Ovary (tissue), 9 donors: ENCODE data around the gene CACNA2D3. TPM values are rescaled to one million over a fixed set of nuclear protein-coding genes. Genes with fewer than 3 reads are reported as not detected.
A peak's percentile ranks its signal among the peaks of the same experiment; 100 is the strongest.

ENCODE experiments used
- DNase-seq, 5 donors: peaks; one replicate each; pipeline ENCODE4 v3.0.0-alpha.2; 2019 to 2020
- H3K27ac ChIP-seq, 2 donors: fragments of 200-600 bp; one replicate each; pipeline versions ENCODE4 v1.5.1 to v1.8.0; 2019 to 2022
- H3K27me3 ChIP-seq: fragments of 200-600 bp; one replicate; pipeline ENCODE4 v1.8.0; 2022
- H3K36me3 ChIP-seq: fragments of 200-600 bp; sonication (generic); one replicate; pipeline ENCODE4 v1.5.1; 2019
- H3K4me1 ChIP-seq: one replicate; pipeline ENCODE4 v1.8.1; 2013; ENCODE audit warnings: mild to moderate bottlenecking, moderate library complexity; ENCODE audit not compliant: insufficient read depth
- H3K4me3 ChIP-seq: fragments of 200-600 bp; sonication (generic); one replicate; pipeline ENCODE4 v1.5.1; 2017
- H3K9me3 ChIP-seq, 2 donors: fragments of 200-600 bp in 1 of 2; sonication (generic) in 1 of 2; one replicate each; pipeline versions ENCODE4 v1.5.1 to v1.8.1; 2013 to 2019; ENCODE audit warnings: mild to moderate bottlenecking in 1 of 2, moderate library complexity in 1 of 2
- EP300 ChIP-seq: sonication (generic); formaldehyde crosslinking; IDR thresholded peaks from one replicate; pipeline ENCODE4 v1.6.1; 2017; ENCODE audit warnings: antibody characterized with exemption
- POLR2A ChIP-seq: fragments of 450-650 bp; IDR thresholded peaks from one replicate; pipeline ENCODE4 v1.6.1; 2017; ENCODE audit warnings: antibody characterized with exemption, mild to moderate bottlenecking, moderate library complexity
- WGBS, 3 donors: extraction: QIAGEN DNeasy Blood & Tissue Kit in 1 of 3; methylation state at CpG; one replicate each; pipeline versions ENCODE4 v1.1.5 to v1.1.7; 2013 to 2017; 5-methylcytosine and 5-hydroxymethylcytosine counted together
- intact Hi-C, 4 donors: fragments of 100-400 bp; cut with DNase I; formaldehyde crosslinking; loops; one replicate each; pipeline versions ENCODE4 v1.11.0 to v1.15.1; 2022 to 2023
- polyA plus RNA-seq, 2 donors: library from polyadenylated mRNA; stranded (reverse); fragments of 200-250 nt in 1 of 2; fragments of 350-450 nt in 1 of 2; fragmentation: Illumina TruSeq in 1 of 2; extraction: RNeasy Lipid Tissue Mini Kit (QIAGEN cat#74804) in 1 of 2; gene quantifications; one replicate each; pipeline ENCODE4 v1.2.3, GENCODE V29; 2013 to 2014
- total RNA-seq, 7 donors: library from RNA; depleted of rRNA in 2 of 7; stranded (reverse); fragments of >200 nt in 2 of 7; fragmentation: NEBNext Ultra II Directional in 3 of 7; extraction: Animal tissue kit (Norgen Biotek cat#: 25700) in 3 of 7; gene quantifications; one replicate each; pipeline versions ENCODE4 v1.1.0 to v1.2.4, GENCODE V29; 2016 to 2023
- TF ChIP-seq, protein P1 (sequence below), 3 donors: fragments of 450-650 bp in 2 of 3; fragments of 200-600 bp in 1 of 3; IDR thresholded peaks; one replicate each; pipeline versions ENCODE4 v1.5.1 to v1.8.0; 2016 to 2022; ENCODE audit warnings: antibody characterized with exemption in 3 of 3, mild to moderate bottlenecking in 1 of 3
- donor health status: DM: no; HTN: no; CAD: no; lungs with moderate emphysema.
- donor health status: DM: no; HTN: no; CAD: no.
- donor health status: Bipolar disorder and iron deficiency.
- donor health status: DM: yes; HTN: yes; CAD: no.
- donor health status: DM: no; HTN: no; CAD: no.
- donor health status: DM: yes; HTN: yes; CAD: no.

CACNA2D3 gene
- total and polyA plus RNA-seq, 9 donors, result 2.0 to 10.1 (median 4.7) TPM

DNA sequence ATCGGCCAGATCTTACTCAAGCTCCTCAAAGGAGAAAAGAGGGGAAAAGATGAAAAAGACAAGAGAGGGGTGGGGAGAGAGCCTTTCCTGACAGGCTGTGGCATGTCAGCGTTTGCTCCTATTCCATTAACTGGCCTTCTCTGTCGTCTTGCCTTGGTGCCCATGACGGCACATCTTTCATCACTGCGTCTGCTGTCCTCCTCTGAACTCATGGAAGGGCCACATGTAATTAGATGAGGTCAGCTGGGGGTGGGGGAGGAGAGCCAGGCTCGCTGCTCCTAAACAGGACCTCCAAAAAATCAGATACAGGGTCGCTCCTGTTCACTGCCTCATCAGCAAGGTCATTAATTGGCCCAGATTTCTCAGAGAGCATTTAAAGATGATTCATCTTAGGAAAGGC, 755.8 kb downstream of the CACNA2D3 start:
- DNase-seq, result no peak
- WGBS, 3 donors, result 70 to 82% (median 74%) methylated on average over 7 of the region's 7 CpGs
- Histone ChIP-seq H3K4me1 (peaks cover 3% of the 10 kb centered on the region), H3K36me3 (no peaks in the 10 kb centered on the region), H3K27me3 (no peaks in the 10 kb centered on the region), H3K27ac (no peak overlapping the region), H3K9me3 (no peaks in the 10 kb centered on the region), H3K4me3 (no peak overlapping the region)
- TF ChIP-seq EP300, result no peak
- no peak for TF ChIP-seq POLR2A
- TF ChIP-seq, protein P1, sequence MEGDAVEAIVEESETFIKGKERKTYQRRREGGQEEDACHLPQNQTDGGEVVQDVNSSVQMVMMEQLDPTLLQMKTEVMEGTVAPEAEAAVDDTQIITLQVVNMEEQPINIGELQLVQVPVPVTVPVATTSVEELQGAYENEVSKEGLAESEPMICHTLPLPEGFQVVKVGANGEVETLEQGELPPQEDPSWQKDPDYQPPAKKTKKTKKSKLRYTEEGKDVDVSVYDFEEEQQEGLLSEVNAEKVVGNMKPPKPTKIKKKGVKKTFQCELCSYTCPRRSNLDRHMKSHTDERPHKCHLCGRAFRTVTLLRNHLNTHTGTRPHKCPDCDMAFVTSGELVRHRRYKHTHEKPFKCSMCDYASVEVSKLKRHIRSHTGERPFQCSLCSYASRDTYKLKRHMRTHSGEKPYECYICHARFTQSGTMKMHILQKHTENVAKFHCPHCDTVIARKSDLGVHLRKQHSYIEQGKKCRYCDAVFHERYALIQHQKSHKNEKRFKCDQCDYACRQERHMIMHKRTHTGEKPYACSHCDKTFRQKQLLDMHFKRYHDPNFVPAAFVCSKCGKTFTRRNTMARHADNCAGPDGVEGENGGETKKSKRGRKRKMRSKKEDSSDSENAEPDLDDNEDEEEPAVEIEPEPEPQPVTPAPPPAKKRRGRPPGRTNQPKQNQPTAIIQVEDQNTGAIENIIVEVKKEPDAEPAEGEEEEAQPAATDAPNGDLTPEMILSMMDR (IDR thresholded peaks at IDR 0.05), result no peak
- intact Hi-C loops, result loop anchor here in 1 of 4 donors (10.0 kb wide), 1 partner anchor 287 kb away; no protein-coding TSS in a partner anchor

DNA sequence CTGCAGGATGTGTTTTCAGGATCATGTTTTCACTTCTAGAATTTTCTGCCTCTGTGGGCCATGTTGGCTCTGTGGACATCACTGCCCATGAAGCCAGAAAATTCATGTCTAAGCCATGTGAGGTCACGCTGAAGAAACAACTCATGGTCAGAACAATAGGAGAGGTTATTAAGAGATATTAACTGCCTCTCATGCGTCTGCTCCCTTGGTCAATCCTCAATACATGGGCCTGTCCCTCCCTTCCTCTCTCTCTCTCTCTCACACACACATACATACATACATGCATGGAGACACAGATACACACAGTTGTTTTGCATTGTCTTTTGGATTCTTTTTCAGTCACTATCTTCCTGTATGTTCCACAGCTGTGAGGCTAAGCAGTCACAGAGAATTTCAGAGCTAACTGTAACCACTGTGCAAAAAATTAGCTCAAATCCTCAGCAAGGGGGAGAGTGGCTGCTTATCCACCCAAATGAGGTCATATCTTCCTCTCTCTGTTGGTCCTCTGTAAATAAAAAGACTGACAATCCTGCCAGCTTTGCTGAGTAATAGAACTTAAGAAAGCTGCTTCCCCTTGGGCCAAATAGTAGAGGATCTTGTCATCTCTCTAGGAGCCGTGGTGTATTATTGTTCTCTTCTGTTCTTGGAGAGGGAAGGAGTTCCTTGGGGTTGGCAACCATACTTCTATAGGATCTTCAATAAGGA, 759.9 kb downstream of the CACNA2D3 start:
- intact Hi-C loops, result no loop called here
- H3K36me3 ChIP-seq, result no peaks in the 10 kb centered on the region
- H3K4me3 ChIP-seq, result no peak overlapping the region
- DNase-seq, result no peak
- TF ChIP-seq EP300 (no peak), POLR2A (no peak)
- TF ChIP-seq, protein P1 (IDR thresholded peaks at IDR 0.05), result no peak
- no peaks in the 10 kb centered on the region for H3K9me3 ChIP-seq
- H3K4me1 ChIP-seq, result peaks cover 3% of the 10 kb centered on the region
- H3K27ac ChIP-seq, result no peak overlapping the region
- no peaks in the 10 kb centered on the region for H3K27me3 ChIP-seq
- WGBS, 3 donors, result 30 to 35% (median 34%) methylated on average over 3 of the region's 3 CpGs

DNA sequence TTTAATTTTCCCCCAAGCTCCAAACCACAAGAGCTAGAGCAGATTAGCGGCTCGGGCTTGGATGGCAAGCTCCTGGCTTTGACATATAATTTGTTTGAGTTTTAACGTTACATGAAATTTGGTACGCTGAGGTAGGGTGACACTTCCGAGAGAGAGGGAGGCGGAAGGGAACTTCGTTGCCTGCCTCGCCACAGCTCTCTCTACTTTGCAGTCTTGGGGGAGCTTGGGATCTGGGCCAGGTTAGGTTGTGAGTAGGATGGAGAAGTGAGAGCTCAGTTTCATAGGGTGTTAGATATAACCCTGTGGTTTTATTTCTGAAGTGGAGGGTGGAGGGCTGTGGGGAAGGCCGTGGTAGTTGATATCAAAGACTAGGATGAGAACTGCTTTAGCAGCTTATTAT, 765.8 kb downstream of the CACNA2D3 start:
- H3K4me1 ChIP-seq, result peaks cover 4% of the 10 kb centered on the region
- WGBS, 3 donors, result 85 to 95% (median 95%) methylated on average over 9 of the region's 9 CpGs
- no peak for DNase-seq
- no peak for TF ChIP-seq POLR2A
- TF ChIP-seq, protein P1 (IDR thresholded peaks at IDR 0.05), result no peak
- TF ChIP-seq EP300, result no peak
- H3K4me3 ChIP-seq, result no peak overlapping the region
- H3K36me3 ChIP-seq, result no peaks in the 10 kb centered on the region
- no peaks in the 10 kb centered on the region for H3K9me3 ChIP-seq
- intact Hi-C loops, result no loop called here
- no peaks in the 10 kb centered on the region for H3K27me3 ChIP-seq
- no peak overlapping the region for H3K27ac ChIP-seq

DNA sequence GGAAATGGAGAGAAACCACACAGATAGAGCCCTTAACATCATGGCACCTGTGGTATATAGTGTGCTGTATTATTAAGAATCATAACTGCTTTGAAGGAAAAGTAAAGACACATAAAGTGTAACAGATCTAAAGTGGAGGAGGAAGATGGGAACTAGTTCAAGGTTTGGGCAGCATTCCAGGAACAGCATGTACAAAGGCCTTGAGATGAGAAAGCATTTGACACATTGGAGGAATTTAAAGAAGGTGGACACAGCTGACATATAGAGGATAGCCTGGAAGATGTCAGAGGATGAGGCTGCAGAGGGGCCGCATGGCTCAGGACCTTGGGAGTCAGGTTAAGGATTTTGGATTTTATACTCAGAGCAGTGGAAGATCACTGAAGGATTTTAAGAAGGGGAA, 766.5 kb downstream of the CACNA2D3 start:
- H3K27ac ChIP-seq, result no peak overlapping the region
- no peak overlapping the region for H3K4me3 ChIP-seq
- H3K9me3 ChIP-seq, result no peaks in the 10 kb centered on the region
- no peaks in the 10 kb centered on the region for H3K27me3 ChIP-seq
- H3K4me1 ChIP-seq, result peaks cover 4% of the 10 kb centered on the region
- no peaks in the 10 kb centered on the region for H3K36me3 ChIP-seq
- peak in 2 of 5 donors; percentile 28 to 48 for DNase-seq
- no peak for TF ChIP-seq EP300
- TF ChIP-seq, protein P1 (IDR thresholded peaks at IDR 0.05), result no peak
- TF ChIP-seq POLR2A, result no peak
- 20 to 46% (median 45%) methylated on average over 1 of the region's 1 CpG for WGBS, 3 donors
- intact Hi-C loops, result no loop called here
